Lower leg skin (tissue), 4 donors: ENCODE data around the gene SBK2. TPM values are rescaled to one million over a fixed set of nuclear protein-coding genes. Genes with fewer than 3 reads are reported as not detected.

Experiments
- DNase-seq, 2 donors: peaks; one replicate each; pipeline ENCODE4 v3.0.0-alpha.2; 2019; ENCODE audit warnings: low spot score in 2 of 2
- H3K4me3 ChIP-seq: fragments of 200-600 bp; sonication (generic); 2 replicates; pipeline ENCODE4 v1.5.1; 2017; ENCODE audit warnings: mild to moderate bottlenecking, low read depth; ENCODE audit not compliant: poor library complexity, severe bottlenecking
- POLR2A ChIP-seq, 2 donors: fragments of 450-650 bp; IDR thresholded peaks; one replicate each; pipeline ENCODE4 v1.6.1; 2016 to 2017; ENCODE audit warnings: antibody characterized with exemption in 2 of 2, mild to moderate bottlenecking in 1 of 2, moderate library complexity in 1 of 2
- WGBS, 2 donors: methylation state at CpG; one replicate each; pipeline ENCODE4 v1.1.5; 2018; 5-methylcytosine and 5-hydroxymethylcytosine counted together
- intact Hi-C: fragments of 100-400 bp; cut with DNase I; formaldehyde crosslinking; loops from one replicate; pipeline ENCODE4 v1.15.0; 2023; ENCODE audit warnings: low total_unique reads
- total RNA-seq, 4 donors: library from RNA; depleted of rRNA; stranded (reverse); fragments of >200 nt; gene quantifications; one replicate each; pipeline ENCODE4 v1.1.0, GENCODE V29; 2016
- TF ChIP-seq, protein P1 (sequence below), 3 donors: fragments of 450-650 bp; IDR thresholded peaks; one replicate each; pipeline ENCODE4 v1.5.1; 2016; ENCODE audit warnings: antibody characterized with exemption in 3 of 3, mild to moderate bottlenecking in 3 of 3, moderate library complexity in 2 of 3

The SBK2 gene
- total RNA-seq, 4 donors from 2014 or later = not detected

DNA sequence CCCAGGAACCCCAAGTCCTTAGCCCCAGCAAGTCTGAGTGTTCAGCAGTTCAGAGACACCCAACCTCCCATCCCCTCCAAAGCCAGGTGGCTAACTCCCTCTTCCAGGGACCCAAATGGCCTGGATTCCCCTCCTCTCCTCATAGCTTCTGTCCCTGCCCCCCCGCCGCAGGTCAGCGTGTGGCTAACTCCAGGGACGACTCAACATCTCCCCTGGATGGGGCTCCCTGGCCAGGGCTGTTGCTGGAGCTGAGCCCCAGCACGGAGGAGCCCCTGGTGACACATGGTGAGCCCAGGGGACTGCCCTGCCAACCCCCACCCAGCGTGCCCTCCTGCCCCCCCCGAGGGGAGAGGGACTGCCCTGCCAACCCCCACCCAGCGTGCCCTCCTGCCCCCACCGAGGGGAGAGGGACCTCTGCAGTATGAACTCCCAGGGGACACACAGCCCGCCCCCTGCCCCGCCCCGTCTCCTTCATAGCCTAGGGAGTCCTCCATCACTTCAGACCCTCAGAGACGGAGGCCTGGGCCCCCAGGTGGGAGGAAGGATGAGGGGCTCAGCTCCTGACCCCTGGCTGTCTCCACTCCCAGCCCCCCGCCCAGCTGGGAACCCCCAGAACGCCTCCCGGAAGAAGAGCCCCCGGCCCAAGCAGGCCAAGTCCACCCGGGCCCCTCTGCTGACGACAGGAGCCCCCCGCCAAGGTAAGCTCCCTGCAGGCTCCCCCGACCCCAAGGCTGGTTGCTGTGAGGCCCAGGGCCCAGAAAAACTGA is 47.0 kb downstream of the SBK2 start:
- no peak for DNase-seq
- WGBS, 2 donors = 72 to 84% methylated on average over 9 to 18 of the region's 21 CpGs
- intact Hi-C loops = loop anchor here (10.0 kb wide), 1 partner anchor 345 kb away; the partner anchor contains the start of gene TNNT1
- TF ChIP-seq POLR2A (IDR thresholded peaks at IDR 0.05) = no peak
- TF ChIP-seq, protein P1, sequence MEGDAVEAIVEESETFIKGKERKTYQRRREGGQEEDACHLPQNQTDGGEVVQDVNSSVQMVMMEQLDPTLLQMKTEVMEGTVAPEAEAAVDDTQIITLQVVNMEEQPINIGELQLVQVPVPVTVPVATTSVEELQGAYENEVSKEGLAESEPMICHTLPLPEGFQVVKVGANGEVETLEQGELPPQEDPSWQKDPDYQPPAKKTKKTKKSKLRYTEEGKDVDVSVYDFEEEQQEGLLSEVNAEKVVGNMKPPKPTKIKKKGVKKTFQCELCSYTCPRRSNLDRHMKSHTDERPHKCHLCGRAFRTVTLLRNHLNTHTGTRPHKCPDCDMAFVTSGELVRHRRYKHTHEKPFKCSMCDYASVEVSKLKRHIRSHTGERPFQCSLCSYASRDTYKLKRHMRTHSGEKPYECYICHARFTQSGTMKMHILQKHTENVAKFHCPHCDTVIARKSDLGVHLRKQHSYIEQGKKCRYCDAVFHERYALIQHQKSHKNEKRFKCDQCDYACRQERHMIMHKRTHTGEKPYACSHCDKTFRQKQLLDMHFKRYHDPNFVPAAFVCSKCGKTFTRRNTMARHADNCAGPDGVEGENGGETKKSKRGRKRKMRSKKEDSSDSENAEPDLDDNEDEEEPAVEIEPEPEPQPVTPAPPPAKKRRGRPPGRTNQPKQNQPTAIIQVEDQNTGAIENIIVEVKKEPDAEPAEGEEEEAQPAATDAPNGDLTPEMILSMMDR (IDR thresholded peaks at IDR 0.05) = no peak
- no peak overlapping the region for H3K4me3 ChIP-seq

DNA sequence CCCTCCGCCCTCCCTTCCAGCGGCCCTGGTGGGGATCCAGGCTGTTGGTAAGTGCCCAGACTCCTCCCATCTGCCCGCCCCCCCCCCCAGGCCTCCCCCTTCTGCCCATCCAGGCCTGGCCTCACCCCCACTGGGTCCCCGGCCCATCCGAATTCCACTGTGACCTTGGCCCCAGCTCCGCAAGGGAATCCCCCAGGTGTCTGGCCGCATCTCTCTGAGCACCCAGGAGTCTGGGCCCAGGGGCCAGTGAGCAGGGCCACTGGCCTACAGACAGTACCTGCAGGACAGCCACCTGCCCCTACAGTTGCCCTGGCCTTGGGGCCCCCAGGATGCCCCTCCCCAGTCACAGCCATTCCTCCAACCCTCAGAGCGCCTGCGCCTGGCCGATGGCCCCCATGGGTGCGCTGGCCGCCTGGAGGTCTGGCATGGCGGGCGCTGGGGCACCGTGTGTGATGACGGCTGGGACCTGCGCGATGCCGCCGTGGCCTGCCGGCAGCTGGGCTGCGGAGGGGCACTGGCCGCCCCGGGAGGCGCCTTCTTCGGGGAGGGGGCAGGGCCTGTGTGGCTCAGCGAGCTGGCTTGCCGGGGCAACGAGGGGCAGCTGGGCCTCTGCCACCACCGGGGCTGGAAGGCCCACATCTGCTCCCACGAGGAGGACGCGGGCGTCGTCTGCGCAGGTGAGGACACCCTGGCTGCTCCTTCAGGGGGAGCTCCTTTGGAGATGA is 47.8 kb downstream of the SBK2 start:
- 46 to 61% methylated on average over 4 to 32 of the region's 36 CpGs for WGBS, 2 donors
- intact Hi-C loops = no loop called here
- TF ChIP-seq POLR2A (IDR thresholded peaks at IDR 0.05) = no peak
- TF ChIP-seq, protein P1 (IDR thresholded peaks at IDR 0.05) = no peak
- H3K4me3 ChIP-seq = no peak overlapping the region
- DNase-seq = no peak

DNA sequence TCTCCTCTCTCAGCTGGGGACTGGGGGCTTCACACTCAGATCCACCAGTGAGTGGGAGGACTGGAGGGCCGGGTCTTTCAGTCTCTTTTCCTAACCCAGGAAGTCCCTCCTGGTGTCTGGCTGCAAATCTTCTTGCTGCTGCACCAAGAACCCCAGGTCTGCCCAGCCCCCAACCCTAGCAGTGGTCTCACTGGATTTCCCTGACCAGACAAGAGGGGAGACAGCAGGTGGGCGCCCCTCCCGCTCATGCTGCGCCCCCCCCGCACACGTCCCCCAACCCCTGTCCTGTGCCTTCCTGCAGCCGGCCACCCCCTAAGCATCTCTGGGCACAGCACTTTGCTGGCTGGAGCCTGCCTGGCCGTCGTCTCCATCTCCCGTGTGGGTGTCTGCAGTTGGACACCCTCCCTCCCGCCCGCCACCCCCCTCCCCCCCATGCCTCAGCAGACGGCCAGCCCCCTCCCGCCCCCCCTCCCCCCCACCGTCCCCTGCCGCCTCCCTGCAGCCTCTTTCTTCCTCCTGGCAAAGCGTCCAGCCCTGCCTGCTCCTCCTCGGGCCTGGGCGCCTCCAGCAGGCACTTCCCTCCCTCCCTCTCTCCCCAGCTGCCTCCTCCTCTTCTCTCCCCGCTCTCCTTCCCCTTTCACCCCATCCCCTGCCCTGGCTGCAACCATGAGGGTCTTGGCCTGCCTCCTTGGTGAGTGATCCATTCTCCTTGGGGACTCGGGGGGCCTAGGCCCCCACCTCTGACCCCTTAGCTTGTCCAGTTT is 48.8 kb downstream of the SBK2 start, which contains the start of gene SSC5D:
TSS of gene SSC5D (plus strand) at position 513 of the 764 bp plus-strand sequence. CDS start at position 667, 154 bp downstream.
- intact Hi-C loops = no loop called here
- no peak for TF ChIP-seq POLR2A (IDR thresholded peaks at IDR 0.05)
- TF ChIP-seq, protein P1 (IDR thresholded peaks at IDR 0.05) = no peak
- no peak within 1 kb of the TSS for H3K4me3 ChIP-seq
- 15% methylated on average over 14 to 15 of the region's 21 CpGs for WGBS, 2 donors
- no peak for DNase-seq

DNA sequence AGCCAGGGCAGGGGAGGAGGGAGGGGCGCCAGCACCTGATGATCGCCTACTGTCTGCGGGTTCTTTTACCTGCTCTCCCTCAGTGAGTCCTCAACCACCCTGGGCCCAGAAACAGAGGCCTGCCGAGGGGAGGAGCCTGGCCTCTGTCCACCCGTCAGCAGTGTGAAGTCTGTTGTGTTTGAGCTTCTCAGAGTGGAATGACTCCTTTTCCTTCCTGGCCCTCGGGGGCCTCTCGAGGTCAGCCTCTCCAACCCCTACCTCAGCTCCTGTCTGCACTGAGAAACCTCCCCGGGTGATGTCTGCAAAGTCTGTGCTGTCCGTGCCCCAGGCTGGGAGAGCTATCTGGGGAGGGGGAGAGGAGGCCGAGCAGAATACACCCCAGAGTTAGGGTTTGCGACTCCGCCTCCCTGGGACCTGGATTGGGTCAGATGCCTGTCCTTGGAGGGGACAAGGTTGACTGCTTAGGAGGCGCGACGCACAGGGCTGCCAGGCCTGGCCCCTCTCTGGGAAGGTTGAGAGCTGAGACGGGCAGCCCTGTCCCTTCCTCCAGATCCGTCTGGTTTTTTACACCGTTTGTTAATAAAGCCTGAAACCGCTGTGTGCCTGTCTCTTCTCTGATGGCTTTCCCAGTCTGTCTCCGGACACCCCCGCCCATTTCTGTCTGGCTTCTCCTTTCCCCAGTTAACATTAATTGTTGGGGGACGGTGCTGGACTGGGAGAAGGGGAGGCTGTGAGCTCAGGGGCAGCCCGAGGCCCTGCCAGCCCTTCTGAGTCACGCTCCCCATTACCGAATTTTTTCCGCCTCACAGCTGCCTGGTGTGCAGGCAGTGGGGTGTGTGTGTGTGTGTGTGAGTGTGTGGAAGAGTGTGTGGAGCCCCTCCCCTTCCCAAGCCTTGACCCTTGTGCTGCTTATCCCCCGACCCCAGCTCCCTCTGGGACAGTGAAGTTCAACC is 49.7 kb downstream of the SBK2 start:
- H3K4me3 ChIP-seq = no peak overlapping the region
- no peak for TF ChIP-seq POLR2A (IDR thresholded peaks at IDR 0.05)
- TF ChIP-seq, protein P1 (IDR thresholded peaks at IDR 0.05) = no peak
- DNase-seq = no peak
- intact Hi-C loops = no loop called here
- 13 to 34% methylated on average over 23 to 24 of the region's 27 CpGs for WGBS, 2 donors
